ENCODE measurements around the gene RNF225.

Gene RNF225

DNA sequence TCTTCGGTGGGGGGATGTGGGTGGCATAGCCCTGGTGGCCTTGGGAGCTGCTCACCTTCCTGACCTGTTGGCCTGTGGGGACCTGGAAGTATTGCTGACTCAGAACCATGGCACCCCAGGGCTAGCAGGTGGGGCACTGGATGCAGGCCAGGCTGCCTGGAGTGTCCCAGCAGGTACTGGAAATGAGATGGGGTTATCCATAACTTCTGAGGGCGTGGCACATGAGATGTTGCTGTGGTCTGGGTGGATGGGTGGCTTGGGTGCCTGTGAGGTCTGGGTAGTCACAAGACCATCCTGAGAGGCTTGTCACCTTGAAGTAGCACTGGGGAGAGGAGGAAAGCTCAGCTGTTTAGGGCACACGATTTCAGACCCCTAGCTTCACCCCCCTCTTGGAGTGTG, 636 bp upstream of the RNF225 start:
- TF ChIP-seq PPARA (CRISPR knock-in tag; IDR thresholded peaks at IDR 0.05; ENCODE audit: borderline replicate concordance) (no peak), ESRRG (CRISPR knock-in tag; IDR thresholded peaks at IDR 0.05) (no peak), OSR1 (CRISPR knock-in tag; IDR thresholded peaks at IDR 0.05) (no peak), CSRNP3 (CRISPR knock-in tag; IDR thresholded peaks at IDR 0.05) (no peak), ZNF70 (CRISPR knock-in tag; IDR thresholded peaks at IDR 0.05) (no peak), SNAI2 (CRISPR knock-in tag; IDR thresholded peaks at IDR 0.05) (no peak), TOX (CRISPR knock-in tag; IDR thresholded peaks at IDR 0.05; ENCODE audit: borderline replicate concordance) (no peak), ARNTL (CRISPR knock-in tag; IDR thresholded peaks at IDR 0.05; ENCODE audit: borderline replicate concordance, low read depth) (no peak)
- TF ChIP-seq, protein P1, sequence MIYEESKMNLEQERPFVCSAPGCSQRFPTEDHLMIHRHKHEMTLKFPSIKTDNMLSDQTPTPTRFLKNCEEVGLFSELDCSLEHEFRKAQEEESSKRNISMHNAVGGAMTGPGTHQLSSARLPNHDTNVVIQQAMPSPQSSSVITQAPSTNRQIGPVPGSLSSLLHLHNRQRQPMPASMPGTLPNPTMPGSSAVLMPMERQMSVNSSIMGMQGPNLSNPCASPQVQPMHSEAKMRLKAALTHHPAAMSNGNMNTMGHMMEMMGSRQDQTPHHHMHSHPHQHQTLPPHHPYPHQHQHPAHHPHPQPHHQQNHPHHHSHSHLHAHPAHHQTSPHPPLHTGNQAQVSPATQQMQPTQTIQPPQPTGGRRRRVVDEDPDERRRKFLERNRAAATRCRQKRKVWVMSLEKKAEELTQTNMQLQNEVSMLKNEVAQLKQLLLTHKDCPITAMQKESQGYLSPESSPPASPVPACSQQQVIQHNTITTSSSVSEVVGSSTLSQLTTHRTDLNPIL (CRISPR knock-in tag; IDR thresholded peaks at IDR 0.05; ENCODE audit: low read depth) = no peak
- no peak for ATAC-seq

DNA sequence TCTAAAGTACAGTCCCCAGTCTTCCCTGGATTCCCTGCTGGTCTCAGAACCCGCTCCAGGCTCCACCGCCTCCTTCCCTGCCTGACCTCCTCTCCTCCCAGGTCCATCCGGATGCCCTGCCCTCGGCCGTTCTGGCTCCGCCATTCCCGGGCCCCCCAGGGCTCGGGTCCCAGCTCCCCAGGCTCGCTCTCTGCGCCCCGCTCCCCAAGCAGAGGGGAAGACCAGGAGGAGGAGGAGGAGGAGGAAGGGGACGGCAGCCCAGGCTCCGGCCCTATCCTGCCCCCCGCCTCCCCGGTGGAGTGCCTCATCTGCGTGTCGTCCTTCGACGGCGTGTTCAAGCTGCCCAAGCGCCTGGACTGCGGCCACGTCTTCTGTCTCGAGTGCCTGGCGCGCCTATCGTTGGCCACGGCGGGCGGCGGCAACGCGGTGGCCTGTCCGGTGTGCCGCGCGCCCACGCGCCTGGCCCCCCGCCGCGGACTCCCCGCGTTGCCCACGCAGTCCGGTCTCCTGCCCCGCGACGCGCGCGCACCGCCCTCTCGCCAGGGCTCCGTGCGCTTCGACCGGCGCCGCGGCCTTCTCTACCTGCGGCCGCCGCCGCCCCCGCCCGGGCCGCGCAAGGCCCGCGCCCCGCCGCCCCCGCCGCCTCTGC, 647 bp downstream of the RNF225 start:
- no peak for TF ChIP-seq ESRRG (CRISPR knock-in tag; IDR thresholded peaks at IDR 0.05)
- TF ChIP-seq TOX (CRISPR knock-in tag; IDR thresholded peaks at IDR 0.05; ENCODE audit: borderline replicate concordance) = no peak
- no peak for TF ChIP-seq ZNF8 (CRISPR knock-in tag; IDR thresholded peaks at IDR 0.05)
- TF ChIP-seq ZFP30 (CRISPR knock-in tag; IDR thresholded peaks at IDR 0.05) = no peak
- no peak for TF ChIP-seq ZC3H10 (CRISPR knock-in tag; IDR thresholded peaks at IDR 0.05)
- no peak for TF ChIP-seq POU6F1 (CRISPR knock-in tag; IDR thresholded peaks at IDR 0.05; ENCODE audit: borderline replicate concordance, low read depth)
- no peak for TF ChIP-seq SNAI2 (CRISPR knock-in tag; IDR thresholded peaks at IDR 0.05)
- TF ChIP-seq BACH2 (CRISPR knock-in tag; IDR thresholded peaks at IDR 0.05; ENCODE audit: borderline replicate concordance) = no peak
- TF ChIP-seq, protein P1 (CRISPR knock-in tag; IDR thresholded peaks at IDR 0.05; ENCODE audit: low read depth) = no peak
- TF ChIP-seq ARNTL (CRISPR knock-in tag; IDR thresholded peaks at IDR 0.05; ENCODE audit: borderline replicate concordance, low read depth) = no peak
- TF ChIP-seq ZNF70 (CRISPR knock-in tag; IDR thresholded peaks at IDR 0.05) = no peak
- no peak for TF ChIP-seq TCF4 (CRISPR knock-in tag; IDR thresholded peaks at IDR 0.05; ENCODE audit: borderline replicate concordance)
- TF ChIP-seq CSDC2 (CRISPR knock-in tag; IDR thresholded peaks at IDR 0.05) = no peak
- TF ChIP-seq TSHZ2 (CRISPR knock-in tag; IDR thresholded peaks at IDR 0.05) = no peak
- no peak for TF ChIP-seq OSR1 (CRISPR knock-in tag; IDR thresholded peaks at IDR 0.05)
- TF ChIP-seq PATZ1 (CRISPR knock-in tag; IDR thresholded peaks at IDR 0.05; ENCODE audit: borderline replicate concordance) = no peak
- no peak for TF ChIP-seq GLIS3 (CRISPR knock-in tag; IDR thresholded peaks at IDR 0.05)
- no peak for TF ChIP-seq PPARA (CRISPR knock-in tag; IDR thresholded peaks at IDR 0.05; ENCODE audit: borderline replicate concordance)
- TF ChIP-seq ISL1 (CRISPR knock-in tag; IDR thresholded peaks at IDR 0.05) = no peak
- ATAC-seq = peak; percentile 6
